ENCODE results near the gene RAB36. TPM values are rescaled to one million over a fixed set of nuclear protein-coding genes. Genes with fewer than 3 reads are reported as not detected.
A peak's percentile ranks its signal among the peaks of the same experiment; 100 is the strongest.

Gene RAB36
- total RNA-seq, 4 donors from 2014 or later, result 0.35 to 0.55 TPM; not detected in 2

DNA sequence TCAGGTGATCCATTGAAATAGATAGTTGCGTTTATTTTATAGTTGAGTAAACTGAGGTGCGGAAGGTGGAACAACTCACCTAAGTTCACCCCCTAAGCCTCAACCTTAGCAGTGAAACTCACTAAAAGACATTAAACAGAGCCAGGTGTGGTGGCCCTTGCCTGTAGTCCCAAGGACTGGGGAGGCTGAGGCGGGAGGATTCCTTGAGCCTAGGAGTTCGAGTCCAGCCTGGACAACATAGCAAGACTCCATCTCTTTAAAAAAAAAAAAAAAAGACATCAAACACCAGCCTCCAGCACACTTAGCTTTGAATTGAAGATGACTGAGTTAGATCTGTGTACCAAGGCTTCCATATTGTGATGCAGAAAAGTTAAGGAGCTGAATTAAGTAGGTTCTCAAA is 845 bp upstream of the RAB36 start:
- intact Hi-C loops (cut with DNase I; ENCODE audit: low total_unique reads), result no loop called here
- no peaks in the 10 kb centered on the region for H3K36me3 ChIP-seq
- no peak overlapping the region for H3K27ac ChIP-seq
- H3K9me3 ChIP-seq, result no peaks in the 10 kb centered on the region
- TF ChIP-seq, protein P1, sequence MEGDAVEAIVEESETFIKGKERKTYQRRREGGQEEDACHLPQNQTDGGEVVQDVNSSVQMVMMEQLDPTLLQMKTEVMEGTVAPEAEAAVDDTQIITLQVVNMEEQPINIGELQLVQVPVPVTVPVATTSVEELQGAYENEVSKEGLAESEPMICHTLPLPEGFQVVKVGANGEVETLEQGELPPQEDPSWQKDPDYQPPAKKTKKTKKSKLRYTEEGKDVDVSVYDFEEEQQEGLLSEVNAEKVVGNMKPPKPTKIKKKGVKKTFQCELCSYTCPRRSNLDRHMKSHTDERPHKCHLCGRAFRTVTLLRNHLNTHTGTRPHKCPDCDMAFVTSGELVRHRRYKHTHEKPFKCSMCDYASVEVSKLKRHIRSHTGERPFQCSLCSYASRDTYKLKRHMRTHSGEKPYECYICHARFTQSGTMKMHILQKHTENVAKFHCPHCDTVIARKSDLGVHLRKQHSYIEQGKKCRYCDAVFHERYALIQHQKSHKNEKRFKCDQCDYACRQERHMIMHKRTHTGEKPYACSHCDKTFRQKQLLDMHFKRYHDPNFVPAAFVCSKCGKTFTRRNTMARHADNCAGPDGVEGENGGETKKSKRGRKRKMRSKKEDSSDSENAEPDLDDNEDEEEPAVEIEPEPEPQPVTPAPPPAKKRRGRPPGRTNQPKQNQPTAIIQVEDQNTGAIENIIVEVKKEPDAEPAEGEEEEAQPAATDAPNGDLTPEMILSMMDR (IDR thresholded peaks at IDR 0.05 in 4 of 5, conservative IDR thresholded peaks at IDR 0.05 in 1 of 5), result no peak
- no peak for TF ChIP-seq POLR2A (IDR thresholded peaks at IDR 0.05)
- DNase-seq, result no peak
- peaks cover 8 to 15% (median 8%) of the 10 kb centered on the region in 3 donors for H3K27me3 ChIP-seq
- no peak for ATAC-seq
- H3K4me3 ChIP-seq, result no peak overlapping the region
- in situ Hi-C loops (cut with MboI; ENCODE audit: low sequenced_read_pairs in 4 of 4), result loop anchor here in 2 of 4 donors (25.0 kb wide), 2 partner anchors 307 to 682 kb away; no protein-coding TSS in a partner anchor
- peaks cover 8 to 10% of the 10 kb centered on the region in 2 donors for H3K4me1 ChIP-seq

- in situ Hi-C loops (cut with MboI; ENCODE audit: low sequenced_read_pairs in 4 of 4) (loop anchor here in 2 of 4 donors (25.0 kb wide), 2 partner anchors 309 to 684 kb away; no protein-coding TSS in a partner anchor), intact Hi-C loops (cut with DNase I; ENCODE audit: low total_unique reads) (no loop called here)
- DNase-seq (no peak), ATAC-seq (no peak)
- H3K27ac ChIP-seq, result peak overlapping the region in 3 of 4 donors; percentile 2 to 38 (median 16)
- H3K4me1 ChIP-seq, result peaks cover 8 to 10% of the 10 kb centered on the region in 2 donors
- no peaks in the 10 kb centered on the region for H3K9me3 ChIP-seq
- no peaks in the 10 kb centered on the region for H3K36me3 ChIP-seq
- H3K4me3 ChIP-seq, result peak overlapping the region in 3 of 4 donors; percentile 41 to 48 (median 48)
- H3K27me3 ChIP-seq, result peaks cover 8 to 15% (median 8%) of the 10 kb centered on the region in 3 donors
- TF ChIP-seq, protein P1 (IDR thresholded peaks at IDR 0.05 in 4 of 5, conservative IDR thresholded peaks at IDR 0.05 in 1 of 5), result no peak
- TF ChIP-seq POLR2A (IDR thresholded peaks at IDR 0.05), result no peak
Observed at GRCh38 chr22:23145878-23146470, 697 bp downstream of the RAB36 start.

GRCh38 chr22:23146478-23147205 is 1.4 kb downstream of the RAB36 start:
- ATAC-seq, result no peak
- intact Hi-C loops (cut with DNase I; ENCODE audit: low total_unique reads), result no loop called here

DNA sequence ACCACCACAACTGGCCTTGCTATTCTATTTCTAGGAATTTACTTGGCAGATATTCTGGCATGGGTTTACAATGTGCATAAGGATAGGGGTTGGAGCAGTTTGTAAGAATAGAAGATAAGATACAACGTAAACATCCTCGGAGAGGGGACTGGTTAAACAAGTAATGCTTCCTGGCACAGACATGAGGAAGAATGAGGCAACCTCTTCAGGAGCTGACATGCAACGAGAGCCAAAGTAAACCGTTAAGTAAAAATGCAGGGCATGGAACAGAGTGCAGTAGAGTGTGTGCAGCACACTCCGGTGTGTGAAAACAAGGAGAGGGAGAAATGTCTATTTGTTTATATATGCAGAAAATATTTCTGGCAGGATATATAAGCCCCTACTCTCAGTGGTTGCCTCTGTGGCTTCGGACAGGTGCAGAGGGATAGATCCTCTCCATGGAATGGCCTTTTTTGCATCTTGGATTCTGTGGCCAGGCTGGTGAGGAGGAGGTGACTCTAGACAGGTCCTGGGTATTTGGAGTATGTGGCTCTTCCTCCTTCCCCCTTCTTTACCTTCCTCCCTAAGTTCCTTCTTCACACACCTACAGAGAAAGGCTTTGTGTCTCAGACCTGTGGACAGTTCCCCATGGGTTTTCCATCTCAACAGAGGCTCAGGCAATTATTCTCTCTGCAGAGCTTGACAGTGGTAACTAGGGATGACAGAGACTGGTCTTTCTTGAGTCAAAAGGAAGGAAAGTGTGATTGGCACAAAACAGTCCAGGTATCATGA is 2.5 kb downstream of the RAB36 start:
- ATAC-seq (no peak), DNase-seq (no peak)
- intact Hi-C loops (cut with DNase I; ENCODE audit: low total_unique reads) (no loop called here), in situ Hi-C loops (cut with MboI; ENCODE audit: low sequenced_read_pairs in 4 of 4) (loop anchor here in 2 of 4 donors (25.0 kb wide), 2 partner anchors 311 to 686 kb away; no protein-coding TSS in a partner anchor)
- H3K4me3 ChIP-seq, result no peak overlapping the region
- no peaks in the 10 kb centered on the region for H3K9me3 ChIP-seq
- peaks cover 0 to 7% of the 10 kb centered on the region in 2 donors for H3K4me1 ChIP-seq
- TF ChIP-seq, protein P1 (IDR thresholded peaks at IDR 0.05 in 4 of 5, conservative IDR thresholded peaks at IDR 0.05 in 1 of 5), result no peak
- no peak for TF ChIP-seq POLR2A (IDR thresholded peaks at IDR 0.05)
- H3K27ac ChIP-seq, result no peak overlapping the region
- peaks cover 2 to 14% (median 7%) of the 10 kb centered on the region in 3 donors for H3K27me3 ChIP-seq
- no peaks in the 10 kb centered on the region for H3K36me3 ChIP-seq

More at GRCh38 chr22:23146478-23147205, 1.4 kb downstream of the RAB36 start:
- Histone ChIP-seq H3K4me1 (peaks cover 6 to 10% of the 10 kb centered on the region in 2 donors), H3K4me3 (no peak overlapping the region), H3K27ac (no peak overlapping the region), H3K36me3 (no peaks in the 10 kb centered on the region), H3K9me3 (no peaks in the 10 kb centered on the region), H3K27me3 (peaks cover 8 to 15% (median 8%) of the 10 kb centered on the region in 3 donors)
- in situ Hi-C loops (cut with MboI; ENCODE audit: low sequenced_read_pairs in 4 of 4), result loop anchor here in 2 of 4 donors (25.0 kb wide), 2 partner anchors 309 to 684 kb away; no protein-coding TSS in a partner anchor
- DNase-seq, result no peak
- TF ChIP-seq, protein P1 (IDR thresholded peaks at IDR 0.05 in 4 of 5, conservative IDR thresholded peaks at IDR 0.05 in 1 of 5), result no peak
- TF ChIP-seq POLR2A (IDR thresholded peaks at IDR 0.05), result no peak

Measured in gastrocnemius medialis (tissue), 4 donors.